Activated T-cell treated with anti-CD3 and anti-CD28 coated beads for 1 hour (primary cell): ENCODE data around the gene OVAAL.

Source experiments
- DNase-seq: peaks from one replicate; pipeline ENCODE4 v3.0.0-alpha.2; 2020; ENCODE audit warnings: low read depth

Gene OVAAL

DNA sequence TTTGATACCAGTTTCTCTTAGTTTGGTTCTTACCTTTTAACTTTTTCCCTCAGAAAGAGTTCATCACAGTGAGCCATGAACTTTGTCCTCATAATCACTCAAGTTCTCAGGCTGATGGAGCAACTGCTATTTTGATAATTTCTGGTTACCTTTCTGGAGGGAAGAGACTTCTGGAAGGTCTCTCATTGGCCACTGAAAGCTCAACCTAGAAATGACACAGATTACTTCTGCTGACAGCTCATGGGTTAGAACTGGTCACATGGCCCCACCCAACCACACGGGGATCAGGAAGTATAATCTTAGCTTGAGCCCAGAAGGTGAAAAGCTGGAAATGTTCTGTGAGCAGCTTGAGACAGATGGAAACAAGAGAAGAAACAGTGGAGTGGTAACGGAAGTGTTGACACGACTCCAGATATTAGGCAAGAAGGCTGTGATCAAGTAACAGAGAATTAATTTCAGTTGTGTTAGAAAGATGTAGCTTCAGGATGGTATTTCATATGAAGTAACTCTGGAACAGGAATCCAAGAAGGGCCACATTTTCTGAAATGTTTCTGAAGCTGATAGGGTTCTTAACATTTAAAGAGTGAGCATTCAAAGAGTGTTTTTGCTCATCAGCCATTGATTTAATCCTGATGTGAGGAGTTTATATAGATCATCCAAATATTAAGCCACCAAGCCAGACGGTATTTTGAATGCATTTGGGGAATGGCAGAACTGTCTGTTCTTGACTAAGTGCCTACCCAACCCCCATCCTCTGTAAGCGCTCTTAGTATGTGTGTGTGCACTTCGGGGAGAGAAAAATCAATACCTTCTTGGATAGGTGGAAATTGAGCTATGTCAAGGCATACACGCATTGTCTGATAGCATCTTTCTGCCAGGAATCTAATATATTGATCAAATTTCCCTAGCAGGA lies 51.1 kb downstream of the OVAAL start:
- DNase-seq = no peak

DNA sequence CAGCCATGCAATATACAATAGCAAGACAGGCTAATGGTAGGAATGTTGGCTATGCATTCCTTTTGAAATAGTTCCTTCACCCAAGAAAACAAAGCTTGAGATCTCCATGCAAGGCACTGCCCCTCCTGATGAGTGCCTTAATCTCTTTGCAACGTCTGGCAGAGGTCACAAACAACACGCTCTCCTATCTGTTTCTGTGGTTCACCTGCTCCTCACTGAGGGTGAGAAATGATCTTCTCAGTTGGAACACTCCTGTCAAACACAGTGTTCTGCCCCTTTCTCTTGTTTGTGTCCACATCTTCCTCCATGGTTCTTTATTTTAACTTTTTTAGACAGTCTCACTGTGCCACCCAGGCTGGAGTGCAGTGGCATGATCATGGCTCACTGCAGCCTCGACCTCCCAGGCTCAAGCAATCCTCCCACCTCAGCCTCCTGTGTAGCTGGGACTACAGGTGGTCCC lies 51.8 kb downstream of the OVAAL start:
- DNase-seq = no peak

DNA sequence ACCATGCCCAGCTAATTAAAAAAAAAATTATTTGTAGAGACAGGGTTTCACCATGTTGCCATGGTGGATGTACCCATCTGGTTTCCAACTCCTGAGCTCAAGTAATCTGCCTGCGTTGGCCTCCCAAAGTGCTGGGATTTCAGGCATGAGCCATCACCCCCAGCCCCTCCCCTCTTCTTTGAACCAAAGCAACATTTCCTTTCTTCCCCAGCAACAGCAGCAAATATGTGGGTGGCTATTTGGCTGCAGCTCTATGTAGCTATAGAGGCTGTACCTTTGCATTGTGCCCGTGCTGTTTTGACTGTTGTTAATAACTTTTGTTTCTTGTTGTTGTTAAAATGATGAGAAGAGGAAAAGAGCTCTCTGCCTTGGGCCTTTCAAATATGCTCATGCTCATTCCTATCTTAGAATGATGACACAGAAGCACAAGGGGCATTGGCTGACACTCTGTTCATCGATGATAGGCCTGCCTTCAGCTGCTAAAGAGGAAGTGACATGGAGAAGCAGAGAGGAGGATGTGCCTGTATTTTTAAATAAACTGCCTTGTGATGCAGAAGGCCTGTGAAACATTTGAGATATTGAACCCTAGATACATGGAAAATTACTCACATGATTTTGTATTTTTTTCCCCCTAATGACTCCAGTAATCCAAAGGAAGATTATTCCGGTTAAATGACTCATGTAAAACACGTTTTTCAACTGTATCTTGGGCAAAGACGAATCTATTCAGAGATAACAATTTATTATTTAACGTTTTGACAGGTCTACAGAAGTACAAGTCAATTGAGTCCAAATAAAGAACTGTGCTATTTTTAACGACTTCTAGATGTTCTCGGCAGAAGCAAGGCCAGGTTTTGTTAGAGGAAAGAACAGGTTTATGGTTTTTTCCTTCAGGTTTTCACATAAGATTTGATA lies 52.5 kb downstream of the OVAAL start:
- no peak for DNase-seq

DNA sequence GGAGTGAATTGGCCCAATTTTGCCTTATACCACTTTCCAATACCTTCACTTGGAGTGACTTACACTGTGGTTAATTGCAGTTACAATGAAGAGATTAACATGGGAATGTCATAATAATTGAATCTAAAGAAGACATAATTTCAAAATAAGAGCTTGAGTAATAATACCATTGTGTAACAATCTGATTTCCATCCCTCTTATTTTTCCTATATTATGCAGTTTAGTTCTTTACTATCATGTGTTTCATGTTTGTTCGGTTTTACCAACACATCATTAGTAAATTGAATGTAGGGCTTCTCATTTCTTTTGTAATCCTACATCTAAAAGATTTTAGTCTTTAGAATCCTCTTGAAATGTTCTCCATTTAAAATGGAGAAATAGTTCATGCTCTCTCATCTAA lies 53.9 kb downstream of the OVAAL start:
- no peak for DNase-seq

DNA sequence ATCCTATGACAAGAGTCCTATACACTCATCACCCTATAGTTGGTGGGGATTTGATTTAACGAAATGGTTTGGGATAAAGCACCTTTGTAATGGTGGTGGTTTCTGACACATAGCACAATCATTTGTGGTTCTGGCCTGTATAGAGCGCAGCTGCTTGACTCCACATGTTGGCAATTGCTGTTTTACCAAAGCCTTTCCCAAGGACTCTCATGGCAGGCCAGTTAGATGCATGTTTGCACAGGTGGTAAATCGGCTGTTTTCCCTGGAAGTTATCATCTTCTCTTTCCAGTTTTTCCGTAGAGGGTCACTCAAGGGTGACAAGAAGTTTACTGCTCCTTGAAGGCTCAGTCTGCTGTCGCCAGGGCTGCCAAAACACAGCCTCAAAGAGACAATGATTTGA lies 56.0 kb downstream of the OVAAL start:
- DNase-seq = no peak

DNA sequence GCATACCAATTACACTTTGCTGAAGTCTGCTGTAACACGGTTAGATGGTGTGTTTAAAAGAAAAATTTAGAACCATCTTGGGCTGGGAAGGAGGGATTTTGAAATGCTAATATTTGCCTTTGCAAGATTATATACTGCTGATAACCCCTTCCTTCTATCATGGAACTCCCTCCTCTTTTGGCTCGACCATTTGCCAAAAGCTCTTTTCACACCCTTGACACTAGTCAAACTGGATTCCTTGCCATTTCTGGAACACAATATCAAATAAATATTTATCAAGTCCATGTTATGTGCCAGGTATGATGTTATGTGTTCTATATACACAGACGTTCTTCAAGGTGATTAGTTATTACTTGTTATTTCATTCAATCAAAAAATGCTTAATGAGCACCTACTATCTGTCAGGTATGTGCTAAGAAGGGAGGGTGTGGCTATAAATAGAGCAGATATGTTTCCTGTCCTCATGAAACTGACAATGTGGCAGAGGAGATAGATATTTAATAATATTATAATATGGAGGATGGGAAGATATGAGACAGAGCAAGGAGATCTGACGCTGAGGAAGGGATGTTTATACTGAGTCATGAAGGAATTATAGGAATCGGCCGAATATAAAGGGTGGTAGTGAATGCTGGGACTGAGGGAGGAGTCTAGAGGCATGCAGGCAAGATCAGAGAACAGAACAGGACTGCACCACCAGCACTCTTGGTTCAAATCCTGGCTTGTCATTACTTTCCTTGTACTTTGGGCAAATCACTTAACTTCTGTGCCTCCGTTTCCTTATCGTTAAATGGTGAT lies 56.9 kb downstream of the OVAAL start:
- no peak for DNase-seq
